ENCODE data around the gene ITPK1.

- TF ChIP-seq PPARA (CRISPR knock-in tag; IDR thresholded peaks at IDR 0.05; ENCODE audit: borderline replicate concordance) (no peak), OSR1 (CRISPR knock-in tag; IDR thresholded peaks at IDR 0.05) (no peak)
Measured at GRCh38 chr14:92922883-92923743, 192.6 kb downstream of the ITPK1 start, which contains the start of gene CHGA.
